Measurements from ENCODE around the gene NECAB3.
"Not testable (repeated sequence)": the region's sequence is repeated elsewhere in the genome, so short reads cannot be mapped to it uniquely, and the experiment has no call there.

The NECAB3 gene

DNA sequence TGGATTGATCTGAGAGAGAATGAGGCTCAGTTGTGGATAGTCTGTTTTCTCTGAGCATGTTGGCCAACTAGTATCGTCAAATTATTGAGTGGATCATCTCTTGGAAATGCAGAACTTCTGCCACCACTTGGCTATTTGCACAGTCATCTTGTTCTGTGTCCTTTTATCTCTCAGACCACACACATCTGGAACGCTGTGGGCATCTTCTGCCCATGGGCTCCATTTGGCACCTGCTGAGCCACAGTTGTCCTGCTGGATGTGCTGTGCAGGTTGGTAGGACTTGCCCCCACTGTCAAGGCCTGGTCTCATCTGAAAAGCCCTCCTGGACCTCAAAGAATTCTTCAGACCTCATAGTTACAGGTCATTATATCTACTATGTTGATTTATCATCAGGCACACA, 28.8 kb downstream of the NECAB3 start:
- in situ Hi-C loops (cut with MboI; ENCODE audit: low sequenced_read_pairs, unreplicated experiment), result no loop called here
- DNase-seq (ENCODE audit: low spot score), result no peak
- no peak for TF ChIP-seq CTCF (IDR thresholded peaks at IDR 0.05; ENCODE audit: borderline replicate concordance, control extremely low read depth, extremely low read depth, insufficient read depth, missing control alignments)

- TF ChIP-seq CTCF (IDR thresholded peaks at IDR 0.05; ENCODE audit: borderline replicate concordance, control extremely low read depth, extremely low read depth, insufficient read depth, missing control alignments), result no peak
- no peak for DNase-seq (ENCODE audit: low spot score)
- in situ Hi-C loops (cut with MboI; ENCODE audit: low sequenced_read_pairs, unreplicated experiment), result no loop called here
These were observed 29.2 kb downstream of the NECAB3 start for GRCh38 chr20:33645072-33645358.

- in situ Hi-C loops (cut with MboI; ENCODE audit: low sequenced_read_pairs, unreplicated experiment), result no loop called here
These were observed 29.7 kb downstream of the NECAB3 start for GRCh38 chr20:33644313-33645071.

DNA sequence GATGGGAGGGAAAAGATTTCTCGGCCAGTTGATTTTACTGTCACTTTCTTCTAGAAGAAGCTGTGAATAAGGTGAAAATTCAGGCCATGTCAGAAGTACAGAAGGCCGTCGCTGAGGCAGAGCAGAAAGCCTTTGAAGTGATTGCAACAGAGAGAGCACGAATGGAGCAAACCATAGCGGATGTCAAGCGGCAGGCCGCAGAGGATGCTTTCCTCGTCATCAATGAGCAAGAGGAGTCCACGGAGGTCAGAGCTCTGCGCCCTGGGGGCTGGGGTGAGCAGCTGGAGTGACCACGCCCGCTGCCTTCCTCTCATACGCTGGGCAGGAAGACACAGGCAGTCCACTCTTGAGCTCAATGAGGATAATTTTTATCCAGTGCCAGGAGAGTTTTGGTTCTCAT, 33.9 kb downstream of the NECAB3 start:
- in situ Hi-C loops (cut with MboI; ENCODE audit: low sequenced_read_pairs, unreplicated experiment), result no loop called here
- no peak for TF ChIP-seq CTCF (IDR thresholded peaks at IDR 0.05; ENCODE audit: borderline replicate concordance, control extremely low read depth, extremely low read depth, insufficient read depth, missing control alignments)
- DNase-seq (ENCODE audit: low spot score), result no peak

More at GRCh38 chr20:33644313-33645071, 29.7 kb downstream of the NECAB3 start:
- no peak for DNase-seq (ENCODE audit: low spot score)
- TF ChIP-seq CTCF (IDR thresholded peaks at IDR 0.05; ENCODE audit: borderline replicate concordance, control extremely low read depth, extremely low read depth, insufficient read depth, missing control alignments), result no peak

DNA sequence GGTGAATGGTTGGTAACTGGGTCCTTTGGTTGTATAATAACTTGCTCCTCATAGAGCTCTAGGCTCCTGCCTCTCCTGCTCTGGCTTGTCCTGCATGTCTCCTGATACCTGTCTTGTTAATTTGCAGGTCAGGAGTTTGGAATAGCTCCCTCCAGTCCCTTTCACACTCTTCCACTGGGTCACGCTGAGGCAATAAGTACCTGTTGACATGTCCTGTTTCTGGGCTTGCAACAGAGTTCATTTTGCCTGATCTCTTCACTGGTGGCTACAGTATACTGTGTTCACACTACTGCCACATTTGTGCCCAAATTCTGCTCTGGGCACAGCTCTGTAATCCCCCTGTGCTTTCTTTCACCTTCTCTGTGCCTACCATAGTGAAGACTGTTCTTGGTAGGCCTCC, 37.5 kb downstream of the NECAB3 start:
- no peak for TF ChIP-seq CTCF (IDR thresholded peaks at IDR 0.05; ENCODE audit: borderline replicate concordance, control extremely low read depth, extremely low read depth, insufficient read depth, missing control alignments)
- no peak for DNase-seq (ENCODE audit: low spot score)

DNA sequence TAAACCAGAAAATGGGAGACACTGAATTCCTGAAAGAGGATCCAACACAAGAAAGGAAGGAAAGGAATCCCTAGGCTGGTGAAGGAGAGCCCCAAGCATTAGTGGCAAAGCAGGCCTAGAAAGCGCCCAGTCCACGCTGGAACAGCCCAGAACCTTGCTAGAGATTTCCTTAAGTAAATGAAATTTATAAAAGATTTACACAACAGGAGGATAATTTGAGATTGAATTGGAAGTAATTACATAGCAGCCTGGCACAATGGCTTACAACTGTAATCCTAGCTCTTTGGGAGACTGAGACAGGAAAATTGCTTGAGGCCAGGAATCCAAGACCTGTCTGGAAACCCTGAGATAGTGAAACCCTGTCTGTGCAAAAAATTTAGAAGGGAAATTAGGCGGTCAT, 38.9 kb downstream of the NECAB3 start:
- in situ Hi-C loops (cut with MboI; ENCODE audit: low sequenced_read_pairs, unreplicated experiment), result no loop called here
- DNase-seq (ENCODE audit: low spot score), result no peak
- TF ChIP-seq CTCF (IDR thresholded peaks at IDR 0.05; ENCODE audit: borderline replicate concordance, control extremely low read depth, extremely low read depth, insufficient read depth, missing control alignments), result no peak

More for the DNA sequence above, 37.5 kb downstream of the NECAB3 start:
- in situ Hi-C loops (cut with MboI; ENCODE audit: low sequenced_read_pairs, unreplicated experiment), result no loop called here

DNA sequence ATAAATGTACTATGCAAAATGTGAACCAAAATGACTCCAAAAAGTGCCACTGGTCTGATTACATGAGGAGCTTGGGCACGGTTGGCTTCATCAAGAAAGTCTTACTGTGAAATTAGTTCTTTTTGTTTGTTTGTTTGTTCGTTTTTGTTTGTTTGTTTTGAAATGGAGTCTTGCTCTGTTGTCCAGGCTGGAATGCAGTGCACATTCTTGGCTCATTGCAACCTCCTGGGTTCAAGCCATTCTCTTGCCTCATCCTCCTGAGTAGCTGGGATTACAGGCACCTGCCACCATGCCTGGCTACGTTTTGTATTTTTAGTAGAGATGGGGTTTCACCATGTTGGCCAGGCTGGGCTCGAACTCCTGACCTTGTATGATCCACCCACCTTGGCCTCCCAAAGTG, 42.3 kb downstream of the NECAB3 start:
- DNase-seq (ENCODE audit: low spot score); in situ Hi-C loops (cut with MboI; ENCODE audit: low sequenced_read_pairs, unreplicated experiment): not testable (repeated sequence)

Data from GM13976 (cell line).